GM18508 (cell line): ENCODE results near the gene MGAT3.

Experiments
- ATAC-seq: cut with Tn5 transposase; IDR thresholded peaks from one replicate; pipeline ENCODE4 v1.9.1; 2021; ENCODE audit warnings: moderate number of reproducible peaks; ENCODE audit not compliant: insufficient read depth, unreplicated experiment

The MGAT3 gene

GRCh38 chr22:39524089-39524752 lies 67.4 kb downstream of the MGAT3 start:
- no peak for ATAC-seq

- no peak for ATAC-seq
Measured at GRCh38 chr22:39524753-39525657, 68.2 kb downstream of the MGAT3 start.

GRCh38 chr22:39525658-39525975 lies 68.8 kb downstream of the MGAT3 start:
- no peak for ATAC-seq

GRCh38 chr22:39526736-39527171 lies 69.9 kb downstream of the MGAT3 start:
- ATAC-seq, result no peak

GRCh38 chr22:39527481-39527961 lies 70.7 kb downstream of the MGAT3 start:
- no peak for ATAC-seq

- no peak for ATAC-seq
Measured at GRCh38 chr22:39528080-39528661, 71.4 kb downstream of the MGAT3 start.

GRCh38 chr22:39528681-39529486 lies 72.1 kb downstream of the MGAT3 start:
- no peak for ATAC-seq

- no peak for ATAC-seq
Measured at GRCh38 chr22:39529487-39529851, 72.7 kb downstream of the MGAT3 start.

- ATAC-seq, result no peak
Measured at GRCh38 chr22:39530116-39530515, 73.3 kb downstream of the MGAT3 start.

GRCh38 chr22:39530692-39531331 lies 74.0 kb downstream of the MGAT3 start:
- ATAC-seq, result no peak

GRCh38 chr22:39532215-39533073 lies 75.6 kb downstream of the MGAT3 start, which contains the start of gene RPS19BP1:
TSS of gene RPS19BP1 (minus strand) at chr22:39532748. CDS start at chr22:39532738, 10 bp downstream.
- ATAC-seq, result peak; percentile 65

- no peak for ATAC-seq
Measured at GRCh38 chr22:39534092-39534506, 77.3 kb downstream of the MGAT3 start.

- no peak for ATAC-seq
Measured at GRCh38 chr22:39534591-39535356, 78.0 kb downstream of the MGAT3 start.

- no peak for ATAC-seq
Measured at GRCh38 chr22:39535357-39535725, 78.5 kb downstream of the MGAT3 start.

- ATAC-seq, result no peak
Measured at GRCh38 chr22:39535831-39536449, 79.1 kb downstream of the MGAT3 start.

GRCh38 chr22:39536711-39537110 lies 79.9 kb downstream of the MGAT3 start:
- no peak for ATAC-seq

GRCh38 chr22:39537975-39538374 lies 81.2 kb downstream of the MGAT3 start:
- ATAC-seq, result no peak
